Measurements from ENCODE around the gene GRAMD1B. TPM values are rescaled to one million over a fixed set of nuclear protein-coding genes. Genes with fewer than 3 reads are reported as not detected.

Gene GRAMD1B
- total RNA-seq, 4 donors from 2014 or later = 31.4 to 152 (median 123) TPM

DNA sequence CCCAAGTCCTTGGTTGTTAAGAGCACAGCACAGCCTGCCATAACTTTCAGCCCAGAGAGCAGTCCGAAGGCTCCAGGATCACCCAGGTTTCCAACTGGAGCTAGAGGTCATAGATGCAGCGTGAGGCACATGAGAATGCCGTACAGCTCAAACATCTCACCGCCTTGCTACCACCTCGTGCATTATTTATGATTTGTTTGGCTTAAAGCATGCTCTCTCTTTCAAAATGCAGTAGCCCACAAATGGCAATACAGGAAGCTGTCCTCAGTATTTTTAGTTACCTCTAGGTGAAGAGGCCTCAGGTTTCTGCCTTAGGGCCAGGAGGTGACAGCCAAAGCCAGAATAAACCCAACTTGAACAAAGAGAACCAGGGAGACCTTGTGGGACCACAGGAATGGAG, 210.0 kb downstream of the GRAMD1B start:
- Histone ChIP-seq H3K4me1 (no peaks in the 10 kb centered on the region), H3K9me3 (no peaks in the 10 kb centered on the region), H3K36me3 (no peaks in the 10 kb centered on the region), H3K27ac (no peak overlapping the region), H3K4me3 (no peak overlapping the region), H3K27me3 (no peaks in the 10 kb centered on the region)
- no peak for DNase-seq
- TF ChIP-seq CTCF (IDR thresholded peaks at IDR 0.05) (no peak), POLR2A (IDR thresholded peaks at IDR 0.05) (no peak)

- H3K4me1 ChIP-seq = no peaks in the 10 kb centered on the region
- H3K27ac ChIP-seq = no peak overlapping the region
- no peaks in the 10 kb centered on the region for H3K36me3 ChIP-seq
- H3K27me3 ChIP-seq = no peaks in the 10 kb centered on the region
- no peak overlapping the region for H3K4me3 ChIP-seq
- peak in 2 of 3 donors; percentile 60 to 69 for DNase-seq
- TF ChIP-seq POLR2A (IDR thresholded peaks at IDR 0.05) (no peak), CTCF (IDR thresholded peaks at IDR 0.05) (peak in 4 of 6 experiments; percentile 53 to 67 (median 66))
- no peaks in the 10 kb centered on the region for H3K9me3 ChIP-seq
Measured at GRCh38 chr11:123640677-123641494, 210.8 kb downstream of the GRAMD1B start.

DNA sequence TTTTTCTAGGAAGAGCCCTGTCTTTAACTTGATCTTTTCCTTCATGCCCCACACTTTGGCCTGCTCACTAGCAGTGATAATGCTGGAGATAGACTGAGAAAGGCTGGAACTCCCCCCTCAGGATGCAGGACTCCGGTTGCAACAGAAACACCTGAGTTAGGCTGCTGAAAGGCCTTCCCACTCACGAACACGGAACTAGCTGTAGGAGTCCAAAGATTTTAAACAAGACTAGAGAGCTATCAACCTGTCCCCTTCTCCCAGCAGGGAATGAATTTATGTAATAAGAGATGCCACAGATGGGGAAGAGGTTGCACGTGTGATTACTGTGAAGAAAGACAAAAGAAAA, 211.4 kb downstream of the GRAMD1B start:
- Histone ChIP-seq H3K36me3 (no peaks in the 10 kb centered on the region), H3K4me1 (no peaks in the 10 kb centered on the region), H3K9me3 (no peaks in the 10 kb centered on the region), H3K4me3 (no peak overlapping the region), H3K27ac (no peak overlapping the region), H3K27me3 (no peaks in the 10 kb centered on the region)
- DNase-seq = no peak
- TF ChIP-seq POLR2A (IDR thresholded peaks at IDR 0.05) (no peak), CTCF (IDR thresholded peaks at IDR 0.05) (no peak)

DNA sequence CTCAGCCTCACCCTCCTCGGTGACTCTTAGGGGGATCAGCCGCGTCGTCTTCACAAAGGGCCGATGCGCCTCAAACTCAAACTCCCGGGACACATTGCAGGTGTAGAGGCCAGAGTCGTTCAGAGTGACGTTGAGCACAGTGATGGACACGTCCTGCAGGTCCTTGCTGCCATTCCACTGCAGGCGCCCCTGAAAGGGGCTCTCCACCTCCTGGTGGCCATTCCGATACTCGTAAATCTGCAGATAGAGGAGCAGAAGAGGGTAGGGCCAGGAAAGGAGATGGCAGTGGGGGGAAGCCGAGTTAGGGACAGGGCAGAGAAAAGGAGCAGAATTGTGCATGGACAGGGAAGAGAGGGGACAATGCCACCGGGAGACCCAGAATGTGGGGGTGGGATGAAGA, 212.4 kb downstream of the GRAMD1B start:
- H3K4me1 ChIP-seq = no peaks in the 10 kb centered on the region

GRCh38 chr11:123645286-123645975, 215.4 kb downstream of the GRAMD1B start:
- DNase-seq = no peak

More for the DNA sequence above, 212.4 kb downstream of the GRAMD1B start:
- Histone ChIP-seq H3K36me3 (no peaks in the 10 kb centered on the region), H3K27ac (no peak overlapping the region), H3K9me3 (no peaks in the 10 kb centered on the region), H3K4me3 (no peak overlapping the region), H3K27me3 (no peaks in the 10 kb centered on the region)
- TF ChIP-seq POLR2A (IDR thresholded peaks at IDR 0.05) (no peak), CTCF (IDR thresholded peaks at IDR 0.05) (no peak)
- no peak for DNase-seq

More at GRCh38 chr11:123645286-123645975, 215.4 kb downstream of the GRAMD1B start:
- Histone ChIP-seq H3K27me3 (no peaks in the 10 kb centered on the region), H3K27ac (no peak overlapping the region), H3K9me3 (no peaks in the 10 kb centered on the region), H3K4me3 (no peak overlapping the region), H3K4me1 (no peaks in the 10 kb centered on the region), H3K36me3 (no peaks in the 10 kb centered on the region)
- TF ChIP-seq POLR2A (IDR thresholded peaks at IDR 0.05) (no peak), CTCF (IDR thresholded peaks at IDR 0.05) (no peak)
